ENCODE measurements around the gene NEDD4L. TPM values are rescaled to one million over a fixed set of nuclear protein-coding genes. Genes with fewer than 3 reads are reported as not detected.

Gene NEDD4L
- total and polyA plus RNA-seq, 12 donors = 17.8 to 110 (median 37.6) TPM

DNA sequence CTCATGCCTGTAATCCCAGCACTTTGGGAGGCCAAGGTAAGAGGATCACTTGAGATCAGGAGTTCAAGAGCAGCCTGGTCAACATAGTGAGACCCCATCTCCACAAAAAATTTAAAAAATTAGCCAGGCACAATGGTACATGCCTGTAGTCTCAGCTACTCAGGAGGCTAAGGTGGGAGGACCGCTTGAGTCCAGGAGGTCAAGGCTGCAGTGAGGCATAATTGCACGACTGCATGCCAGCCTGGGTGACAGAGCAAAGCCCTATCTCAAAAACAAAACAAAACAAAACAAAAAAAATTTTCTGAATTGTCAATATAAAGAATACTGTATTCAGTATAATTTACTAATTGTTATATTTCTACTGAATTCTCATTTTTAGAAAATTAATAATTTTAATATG lies 20.9 kb upstream of the NEDD4L start:
- Histone ChIP-seq H3K4me1 (replicated peaks in 1 of 2) (no peaks in the 10 kb centered on the region), H3K36me3 (replicated peaks in 1 of 2) (no peaks in the 10 kb centered on the region), H3K27me3 (no peaks in the 10 kb centered on the region), H3K4me3 (no peak overlapping the region), H3K9me3 (replicated peaks in 1 of 3) (no peaks in the 10 kb centered on the region), H3K27ac (no peak overlapping the region)
- 74 to 86% (median 78%) methylated on average over 2 of the region's 2 CpGs for WGBS, 4 donors
- intact Hi-C loops (cut with DNase I) = no loop called here
- DNase-seq = no peak
- no peak for TF ChIP-seq POLR2A (IDR thresholded peaks at IDR 0.05)
- TF ChIP-seq, protein P1, sequence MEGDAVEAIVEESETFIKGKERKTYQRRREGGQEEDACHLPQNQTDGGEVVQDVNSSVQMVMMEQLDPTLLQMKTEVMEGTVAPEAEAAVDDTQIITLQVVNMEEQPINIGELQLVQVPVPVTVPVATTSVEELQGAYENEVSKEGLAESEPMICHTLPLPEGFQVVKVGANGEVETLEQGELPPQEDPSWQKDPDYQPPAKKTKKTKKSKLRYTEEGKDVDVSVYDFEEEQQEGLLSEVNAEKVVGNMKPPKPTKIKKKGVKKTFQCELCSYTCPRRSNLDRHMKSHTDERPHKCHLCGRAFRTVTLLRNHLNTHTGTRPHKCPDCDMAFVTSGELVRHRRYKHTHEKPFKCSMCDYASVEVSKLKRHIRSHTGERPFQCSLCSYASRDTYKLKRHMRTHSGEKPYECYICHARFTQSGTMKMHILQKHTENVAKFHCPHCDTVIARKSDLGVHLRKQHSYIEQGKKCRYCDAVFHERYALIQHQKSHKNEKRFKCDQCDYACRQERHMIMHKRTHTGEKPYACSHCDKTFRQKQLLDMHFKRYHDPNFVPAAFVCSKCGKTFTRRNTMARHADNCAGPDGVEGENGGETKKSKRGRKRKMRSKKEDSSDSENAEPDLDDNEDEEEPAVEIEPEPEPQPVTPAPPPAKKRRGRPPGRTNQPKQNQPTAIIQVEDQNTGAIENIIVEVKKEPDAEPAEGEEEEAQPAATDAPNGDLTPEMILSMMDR (IDR thresholded peaks at IDR 0.05) = no peak

DNA sequence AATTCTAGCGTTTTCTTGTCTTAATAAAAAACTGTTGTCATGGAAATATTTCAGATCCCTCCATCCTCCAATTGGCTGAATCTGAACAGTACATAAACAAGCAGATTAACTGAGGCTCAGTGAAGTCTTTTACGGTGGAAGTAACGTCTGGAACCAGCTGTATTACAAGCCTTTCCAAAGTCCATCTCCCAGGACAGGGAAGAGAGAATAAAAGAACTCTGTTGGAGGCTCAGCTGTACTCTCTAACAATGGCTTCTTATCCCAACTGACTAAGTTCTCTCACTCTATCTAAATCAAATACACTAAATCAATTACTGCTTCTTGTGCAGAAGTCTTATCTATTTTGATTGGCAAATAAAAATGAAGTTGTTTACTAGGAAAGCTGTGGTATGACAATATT lies 19.9 kb upstream of the NEDD4L start:
- Histone ChIP-seq H3K27ac (no peak overlapping the region), H3K27me3 (no peaks in the 10 kb centered on the region), H3K4me3 (no peak overlapping the region), H3K9me3 (replicated peaks in 1 of 3) (no peaks in the 10 kb centered on the region), H3K36me3 (replicated peaks in 1 of 2) (no peaks in the 10 kb centered on the region), H3K4me1 (replicated peaks in 1 of 2) (no peaks in the 10 kb centered on the region)
- intact Hi-C loops (cut with DNase I) = no loop called here
- TF ChIP-seq POLR2A (IDR thresholded peaks at IDR 0.05) = no peak
- TF ChIP-seq, protein P1 (IDR thresholded peaks at IDR 0.05) = no peak
- 64 to 71% (median 66%) methylated on average over 3 of the region's 3 CpGs for WGBS, 4 donors
- DNase-seq = no peak

DNA sequence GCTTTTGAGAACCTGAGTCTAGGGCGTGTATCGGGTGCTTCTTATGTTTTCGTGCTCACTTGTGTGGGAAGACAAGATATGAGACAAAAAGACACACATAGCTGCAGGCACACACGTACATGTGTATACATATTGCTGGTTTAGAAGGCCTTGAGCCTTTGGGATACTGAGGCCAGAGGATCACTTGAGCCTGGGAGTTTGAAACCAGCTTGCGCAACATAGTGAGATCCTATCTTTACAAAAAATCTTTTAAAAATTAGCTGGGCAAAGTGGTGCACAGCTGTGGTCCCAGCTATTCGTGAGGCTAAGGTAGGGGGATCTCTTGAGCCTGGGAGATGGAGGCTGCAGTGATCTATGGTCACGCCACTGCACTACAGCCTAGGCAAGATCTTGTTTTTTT lies 18.8 kb upstream of the NEDD4L start:
- 92 to 95% (median 94%) methylated on average over 7 of the region's 7 CpGs for WGBS, 4 donors
- no peaks in the 10 kb centered on the region for H3K36me3 ChIP-seq (replicated peaks in 1 of 2)

DNA sequence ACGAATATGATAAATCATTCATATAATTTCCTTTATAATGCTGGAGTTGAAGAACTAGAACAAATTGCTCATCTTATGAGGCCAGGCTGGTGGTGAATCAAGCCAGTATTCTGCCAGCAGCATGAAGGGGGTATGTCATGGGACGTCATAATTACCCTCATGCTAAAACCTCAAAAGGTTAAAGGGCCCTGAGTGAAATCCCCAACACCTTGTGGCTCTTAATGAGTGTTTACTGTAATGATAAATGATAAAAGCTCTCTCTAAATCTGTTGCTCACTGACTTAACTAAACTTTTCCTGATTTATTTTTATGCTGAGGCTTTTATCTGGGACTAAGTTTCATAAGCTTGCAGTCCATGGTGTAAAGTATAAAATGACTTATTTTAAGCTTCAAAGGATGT lies 18.3 kb upstream of the NEDD4L start:
- no peak overlapping the region for H3K27ac ChIP-seq
- H3K4me3 ChIP-seq = no peak overlapping the region
- intact Hi-C loops (cut with DNase I) = no loop called here
- WGBS, 4 donors = 75 to 85% (median 81%) methylated on average over 2 of the region's 2 CpGs
- no peak for DNase-seq
- no peaks in the 10 kb centered on the region for H3K36me3 ChIP-seq (replicated peaks in 1 of 2)
- no peaks in the 10 kb centered on the region for H3K9me3 ChIP-seq (replicated peaks in 1 of 3)
- no peaks in the 10 kb centered on the region for H3K4me1 ChIP-seq (replicated peaks in 1 of 2)
- H3K27me3 ChIP-seq = no peaks in the 10 kb centered on the region
- TF ChIP-seq POLR2A (IDR thresholded peaks at IDR 0.05) = no peak
- TF ChIP-seq, protein P1 (IDR thresholded peaks at IDR 0.05) = no peak

More for the DNA sequence above, 18.8 kb upstream of the NEDD4L start:
- no peaks in the 10 kb centered on the region for H3K9me3 ChIP-seq (replicated peaks in 1 of 3)
- intact Hi-C loops (cut with DNase I) = no loop called here
- DNase-seq = no peak
- H3K4me3 ChIP-seq = no peak overlapping the region
- no peak for TF ChIP-seq POLR2A (IDR thresholded peaks at IDR 0.05)
- TF ChIP-seq, protein P1 (IDR thresholded peaks at IDR 0.05) = no peak
- no peaks in the 10 kb centered on the region for H3K4me1 ChIP-seq (replicated peaks in 1 of 2)
- H3K27ac ChIP-seq = no peak overlapping the region
- H3K27me3 ChIP-seq = no peaks in the 10 kb centered on the region

Measured in adrenal gland (tissue), 12 donors.